Effector CD4-positive, alpha-beta T cell (primary cell): ENCODE data around the gene RGS7.
"Not testable (repeated sequence)": the region's sequence is repeated elsewhere in the genome, so short reads cannot be mapped to it uniquely, and the experiment has no call there.

Experiments
- DNase-seq: peaks from one replicate; pipeline ENCODE4 v3.0.0-alpha.2; 2020

The RGS7 gene

DNA sequence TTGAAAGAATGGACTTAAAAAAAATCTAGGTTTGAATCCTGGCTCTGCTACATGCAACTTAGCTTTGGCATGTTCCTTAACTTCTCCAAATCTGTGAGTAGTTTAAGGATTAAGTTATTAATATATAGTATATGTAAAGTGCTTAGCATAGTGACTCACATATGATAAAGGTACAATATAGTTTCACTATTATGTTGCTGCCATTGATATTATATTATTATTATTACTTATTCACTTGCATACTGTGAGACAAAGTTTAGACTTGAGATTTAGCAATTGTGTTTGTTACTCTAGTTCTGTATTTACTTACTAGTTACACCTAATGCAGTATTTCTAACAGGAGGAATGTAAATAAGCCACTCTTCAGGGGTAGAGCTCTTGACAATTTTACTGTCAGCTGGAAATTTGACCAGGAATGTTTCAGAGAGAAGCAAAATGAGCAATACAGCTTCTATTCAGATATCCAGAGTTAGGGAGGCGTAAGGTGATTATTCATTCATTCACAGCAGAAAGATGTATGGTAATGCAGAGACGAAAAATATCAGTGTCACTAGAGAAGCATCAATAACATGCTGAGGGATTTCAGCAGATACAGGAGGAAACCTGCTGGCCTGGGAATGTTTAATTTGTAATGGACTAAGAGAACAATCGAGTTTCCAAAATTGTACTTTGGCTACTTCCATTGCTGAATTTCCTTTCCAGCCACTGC lies 25.5 kb downstream of the RGS7 start:
- DNase-seq = no peak

DNA sequence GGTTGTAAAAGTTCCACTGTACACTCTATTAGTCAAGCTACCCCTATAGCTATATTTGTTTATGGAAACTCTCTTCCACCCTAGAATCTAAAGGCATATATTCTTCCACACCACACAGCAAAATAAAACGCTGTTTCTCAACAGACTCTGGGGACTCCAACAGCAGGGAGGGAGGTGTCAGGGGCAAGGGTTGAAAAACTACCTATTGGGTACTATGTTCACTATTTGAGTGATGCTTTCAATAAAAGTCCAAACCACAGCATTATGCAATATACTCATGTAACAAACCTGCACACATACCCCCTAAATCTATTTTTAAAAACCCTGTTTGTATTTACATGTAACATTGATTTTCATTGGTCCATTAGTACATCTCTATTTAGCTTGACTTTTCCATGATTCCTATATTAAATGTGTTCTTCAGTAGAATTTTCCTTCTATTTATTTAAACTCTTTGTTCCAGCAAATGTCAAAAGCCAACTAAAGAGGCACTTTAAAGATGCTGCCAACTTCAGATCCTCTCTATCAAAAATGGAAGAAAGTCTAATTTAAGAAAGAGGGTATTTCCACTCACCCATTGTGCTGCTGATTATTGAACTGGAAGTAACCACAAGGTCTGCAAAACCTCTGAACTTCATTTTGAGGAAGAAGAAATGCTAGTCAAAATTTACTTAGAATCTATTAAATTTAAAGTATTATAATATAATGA lies 26.2 kb downstream of the RGS7 start:
- no peak for DNase-seq

DNA sequence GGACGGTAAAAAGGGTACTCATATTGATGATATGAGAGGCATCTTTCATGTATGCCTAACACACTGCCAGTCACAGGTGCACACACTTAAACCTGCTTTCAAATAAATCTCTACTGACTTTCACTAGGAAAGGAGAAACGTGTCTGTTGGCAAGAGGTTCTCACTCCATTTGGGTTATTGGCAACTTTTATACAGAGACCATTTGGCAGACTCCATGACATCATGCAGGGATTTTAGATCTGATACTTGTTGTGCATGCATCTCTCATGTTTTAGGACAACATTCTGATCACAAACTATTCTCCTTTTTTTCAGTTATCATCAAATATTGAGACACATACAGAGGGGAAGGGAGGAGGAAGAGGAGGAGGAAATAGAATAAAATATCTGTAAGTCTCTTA lies 31.5 kb downstream of the RGS7 start:
- DNase-seq = no peak

DNA sequence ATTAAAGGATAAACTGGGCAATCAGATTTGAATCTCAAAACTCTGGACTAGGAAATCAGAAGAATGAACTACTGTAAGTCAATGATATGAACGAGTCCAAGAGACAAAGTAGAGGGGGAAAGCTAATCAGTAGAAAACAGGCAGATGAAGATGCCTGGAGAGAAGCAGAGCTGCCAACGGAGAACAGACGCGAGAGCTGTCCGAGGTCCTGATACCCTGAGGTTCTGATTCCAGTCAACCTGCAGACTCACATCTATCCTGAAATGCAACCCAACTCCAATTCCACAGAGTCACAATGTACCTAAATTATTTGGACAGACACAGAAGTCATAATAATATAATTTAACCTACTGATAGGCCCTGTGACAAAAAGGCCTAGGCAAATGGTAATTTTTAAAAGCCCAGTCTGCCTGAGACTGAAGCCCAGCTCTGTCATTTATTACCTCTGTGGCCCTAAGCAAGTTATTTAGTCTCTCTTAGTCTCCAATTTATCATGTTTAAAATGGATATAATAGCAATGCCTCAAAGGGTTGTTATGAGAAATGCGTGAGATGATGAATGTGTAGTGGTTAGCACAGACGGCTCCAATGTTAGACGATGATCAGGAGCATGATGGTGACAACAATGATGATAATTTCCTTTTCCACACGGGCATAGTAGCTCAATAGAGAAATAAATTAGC lies 33.4 kb downstream of the RGS7 start:
- no peak for DNase-seq

DNA sequence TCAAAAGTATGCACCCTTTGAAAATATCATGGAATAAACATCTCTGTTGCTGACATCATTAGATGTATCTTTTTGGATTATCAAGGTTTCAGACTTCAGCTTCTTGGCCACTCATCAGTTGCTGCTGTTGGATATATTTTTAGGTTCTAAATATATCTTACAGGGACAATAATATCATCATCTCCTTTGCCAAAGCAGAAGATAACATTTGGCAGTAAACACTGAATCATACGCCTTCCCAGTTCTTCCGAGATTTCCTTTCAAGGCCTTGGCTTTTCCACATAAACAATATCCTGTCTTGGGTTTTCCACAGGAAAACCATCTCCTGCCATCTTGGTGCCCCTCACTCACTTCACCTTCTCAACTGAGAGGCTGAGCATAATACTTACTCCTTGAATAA lies 39.3 kb downstream of the RGS7 start:
- DNase-seq = no peak

DNA sequence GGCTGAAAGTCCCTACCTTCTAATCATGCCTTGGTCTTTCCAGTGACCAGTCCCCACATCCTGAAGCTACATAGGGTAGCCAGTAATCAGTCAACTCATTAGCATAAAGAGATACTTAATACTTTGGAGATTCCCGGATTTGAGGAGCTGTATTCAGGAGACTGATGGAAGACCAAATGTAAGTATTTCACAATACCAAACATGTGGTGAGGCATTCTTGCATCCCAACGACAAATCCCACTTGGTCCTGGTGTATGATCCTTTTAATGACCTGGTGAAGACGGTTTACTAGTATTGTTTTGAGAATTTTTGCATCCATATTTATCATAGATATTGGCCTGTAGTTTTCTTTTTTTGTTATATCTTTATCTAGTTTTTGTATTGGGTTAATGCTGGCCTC lies 40.6 kb downstream of the RGS7 start:
- DNase-seq = no peak

DNA sequence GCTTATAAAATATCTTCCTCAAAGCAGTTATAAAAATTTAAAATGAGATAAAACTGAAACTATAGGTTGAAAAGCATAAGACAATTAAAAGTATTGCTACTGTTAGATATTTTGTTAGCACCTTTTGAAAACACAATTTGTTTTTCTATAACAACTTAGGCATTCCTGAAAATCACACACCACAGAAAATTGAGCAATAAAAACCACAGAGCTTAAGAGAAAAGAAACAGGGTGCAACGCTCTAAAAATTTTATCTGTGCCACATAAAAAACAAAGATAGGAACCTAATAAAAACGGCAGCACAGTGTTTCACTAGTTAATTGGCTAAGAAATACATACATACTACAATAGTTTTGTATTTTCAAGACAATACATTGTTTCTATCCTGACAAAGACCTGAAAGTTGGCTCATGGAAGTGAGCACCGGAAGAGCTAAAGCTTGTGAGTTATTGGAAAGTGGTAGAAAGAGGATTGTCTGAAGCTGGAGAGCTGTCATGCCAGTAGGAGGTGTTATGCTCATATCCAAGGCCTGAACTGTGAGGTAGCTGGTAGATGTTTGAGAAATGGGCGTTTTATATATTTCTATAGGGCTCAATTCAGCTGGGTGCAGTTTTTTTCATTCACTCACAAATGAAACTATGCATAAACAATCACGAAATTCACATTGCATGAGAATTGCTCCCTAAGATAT lies 45.8 kb downstream of the RGS7 start:
- no peak for DNase-seq

DNA sequence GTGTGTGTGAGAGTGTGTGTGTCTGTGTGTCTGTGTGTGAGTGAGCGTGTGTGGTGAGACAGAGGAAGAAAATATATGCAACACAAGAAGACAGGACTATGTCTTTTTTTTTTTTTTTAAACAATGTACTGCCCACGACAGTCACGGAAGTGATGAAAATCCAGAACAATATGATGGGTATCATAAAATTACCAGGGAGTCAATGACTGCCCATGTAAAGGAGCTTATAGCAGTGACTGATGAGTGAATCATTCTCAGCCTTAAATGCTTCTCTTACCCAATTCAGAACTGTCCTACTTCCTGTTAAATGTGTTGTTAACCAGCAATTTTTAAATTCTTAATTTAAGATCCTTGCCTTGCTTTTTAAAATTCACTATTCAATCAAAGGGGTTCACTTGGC lies 46.6 kb downstream of the RGS7 start:
- no peak for DNase-seq

DNA sequence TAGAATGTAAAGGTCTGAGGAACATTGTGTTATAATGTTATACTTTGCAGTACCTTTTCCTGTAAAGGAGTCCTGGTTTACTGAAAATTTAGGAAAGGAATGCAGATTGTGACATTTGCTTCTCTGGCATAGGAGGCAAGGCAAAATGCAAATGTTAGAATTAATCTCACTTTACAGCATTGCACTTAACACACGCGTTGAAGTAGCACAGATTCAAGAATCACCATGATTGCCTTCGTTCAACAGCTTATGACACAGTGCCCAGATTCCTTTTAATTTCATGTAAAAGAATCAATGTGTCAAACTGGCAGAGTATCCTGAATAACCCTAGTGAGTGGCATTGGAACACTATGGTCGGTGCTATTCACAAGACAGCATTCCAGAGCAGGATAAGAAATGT lies 47.4 kb downstream of the RGS7 start:
- no peak for DNase-seq

DNA sequence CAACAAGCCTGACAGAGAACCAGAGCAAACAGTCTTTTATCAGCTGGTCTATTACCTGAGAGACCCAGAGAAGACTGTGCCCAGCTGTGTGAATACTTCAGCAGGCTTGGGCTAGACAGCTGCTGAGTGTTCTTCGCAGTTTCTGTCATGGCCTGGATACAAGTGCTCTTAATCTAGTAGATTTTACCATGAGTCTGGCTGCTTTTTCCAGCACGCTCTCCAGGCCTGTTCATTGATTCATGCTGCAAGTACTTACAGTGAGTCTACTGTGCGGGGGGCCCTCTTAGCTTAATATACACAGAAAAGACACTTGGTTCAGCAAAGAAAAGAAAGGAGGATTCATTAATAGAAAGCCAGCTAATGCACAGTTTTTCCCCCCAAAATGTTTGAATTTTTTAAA lies 48.5 kb downstream of the RGS7 start:
- no peak for DNase-seq

DNA sequence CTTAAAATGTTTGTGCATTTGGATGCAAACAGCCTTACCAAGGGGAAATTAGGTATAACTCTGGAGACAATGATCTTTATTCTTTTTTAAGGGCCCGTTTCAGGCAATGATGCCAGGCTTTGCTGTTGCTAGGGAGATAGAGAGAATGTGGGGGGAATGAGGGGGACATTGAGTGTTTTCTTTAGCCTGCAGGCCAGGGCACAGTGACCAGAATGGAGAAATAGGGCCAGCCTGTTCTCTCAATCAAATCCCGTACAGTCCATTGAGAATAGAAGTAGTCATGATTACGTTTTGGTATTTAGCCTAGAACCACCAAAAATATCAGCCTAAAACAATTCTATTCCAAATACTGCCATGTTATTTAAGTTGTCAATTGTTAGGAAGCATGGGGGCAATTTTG lies 49.0 kb downstream of the RGS7 start:
- DNase-seq = no peak

DNA sequence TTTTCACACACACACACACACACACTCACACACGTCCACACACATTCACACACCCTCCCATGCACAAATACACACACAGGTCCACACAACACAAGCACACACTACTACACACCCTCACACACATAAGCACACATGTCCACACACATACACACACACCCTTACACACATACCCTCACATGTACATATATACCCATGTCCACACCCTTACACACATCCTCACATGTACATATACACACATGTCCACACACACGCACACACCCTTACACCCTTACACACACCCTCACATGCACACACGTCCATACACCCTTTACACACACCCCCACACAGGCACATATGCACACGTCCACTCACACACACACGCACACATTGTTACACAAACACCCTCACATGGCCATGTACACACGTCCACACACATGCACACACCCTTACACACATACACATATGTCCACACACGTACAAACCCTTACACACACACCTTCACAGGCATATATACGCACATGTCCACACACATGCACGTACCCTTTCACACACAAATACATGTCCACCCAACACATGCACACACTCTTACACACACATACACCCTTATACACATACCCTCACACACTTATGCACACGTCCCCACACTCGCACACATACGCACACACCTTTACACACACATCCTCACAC lies 50.7 kb downstream of the RGS7 start:
- no peak for DNase-seq

DNA sequence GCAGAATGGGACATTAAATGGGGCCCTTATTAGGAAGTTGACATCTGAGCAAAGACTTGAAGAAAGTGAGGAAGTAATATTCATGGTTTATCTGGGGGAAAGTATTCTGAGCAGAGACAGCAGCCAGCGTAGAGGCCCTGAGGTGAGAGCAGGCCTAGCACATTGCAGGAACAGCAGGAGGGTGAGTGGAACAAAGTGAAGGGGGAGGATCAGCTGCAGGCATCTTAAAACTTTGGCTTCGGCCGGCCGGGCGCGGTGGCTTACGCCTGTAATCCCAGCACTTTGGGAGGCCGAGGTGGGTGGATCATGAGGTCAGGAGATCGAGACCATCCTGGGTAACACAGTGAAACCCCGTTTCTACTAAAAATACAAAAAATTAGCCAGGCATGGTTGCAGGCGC lies 55.0 kb downstream of the RGS7 start:
- not testable (repeated sequence) for DNase-seq

DNA sequence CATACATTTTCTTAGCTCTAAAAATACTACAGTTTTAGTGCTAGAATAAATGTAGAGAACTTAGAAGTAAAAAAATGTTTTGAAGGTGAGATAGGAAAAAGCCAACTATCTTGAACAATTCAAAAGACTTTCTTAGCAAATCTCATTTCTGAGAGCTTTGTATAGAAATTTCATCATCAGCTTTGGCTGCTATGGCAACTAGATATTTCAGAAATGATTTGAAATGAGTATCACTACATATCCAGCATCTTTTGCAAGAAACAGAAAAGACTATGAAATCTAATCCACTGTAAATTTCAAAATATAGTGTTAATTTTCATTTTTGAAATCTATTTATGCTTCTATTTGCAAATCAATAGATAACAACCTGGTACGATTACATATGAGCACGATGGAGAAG lies 57.7 kb downstream of the RGS7 start:
- DNase-seq = no peak

DNA sequence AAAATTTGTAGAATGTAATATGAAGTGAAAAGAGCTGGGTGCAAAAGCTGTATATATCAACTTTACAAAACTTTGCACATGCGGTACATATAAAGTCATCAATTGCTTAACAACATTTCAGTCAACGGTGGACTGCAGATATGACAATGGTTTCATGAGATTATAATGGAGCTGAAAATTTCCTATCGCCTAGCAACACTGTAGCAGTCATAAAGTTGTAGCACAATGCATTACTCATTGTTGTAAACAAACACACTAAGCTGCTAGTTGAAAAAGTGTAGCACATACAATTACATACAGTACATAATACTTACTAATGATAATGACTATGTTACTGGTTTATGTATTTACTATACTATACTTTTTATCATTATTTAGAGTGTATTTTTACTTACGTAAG lies 64.0 kb downstream of the RGS7 start:
- DNase-seq = no peak

DNA sequence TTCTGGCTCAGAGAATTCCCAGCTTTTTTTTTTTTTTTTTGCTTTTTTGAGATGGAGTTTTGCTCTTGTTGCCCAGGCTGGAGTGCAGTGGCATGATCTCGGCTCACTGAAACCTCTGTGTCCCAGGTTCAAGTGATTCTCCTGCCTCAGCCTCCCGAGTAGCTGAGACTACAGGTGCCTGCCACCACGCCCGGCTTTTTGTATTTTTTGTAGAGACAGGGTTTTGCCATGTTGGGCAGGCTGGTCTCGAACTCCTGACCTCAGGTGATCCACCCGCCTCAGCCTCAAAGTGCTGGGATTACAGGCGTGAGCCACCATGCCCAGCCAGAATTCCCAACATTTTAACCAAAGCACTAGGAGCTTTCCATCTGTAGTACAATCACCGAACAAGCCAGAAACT lies 65.5 kb downstream of the RGS7 start:
- not testable (repeated sequence) for DNase-seq

DNA sequence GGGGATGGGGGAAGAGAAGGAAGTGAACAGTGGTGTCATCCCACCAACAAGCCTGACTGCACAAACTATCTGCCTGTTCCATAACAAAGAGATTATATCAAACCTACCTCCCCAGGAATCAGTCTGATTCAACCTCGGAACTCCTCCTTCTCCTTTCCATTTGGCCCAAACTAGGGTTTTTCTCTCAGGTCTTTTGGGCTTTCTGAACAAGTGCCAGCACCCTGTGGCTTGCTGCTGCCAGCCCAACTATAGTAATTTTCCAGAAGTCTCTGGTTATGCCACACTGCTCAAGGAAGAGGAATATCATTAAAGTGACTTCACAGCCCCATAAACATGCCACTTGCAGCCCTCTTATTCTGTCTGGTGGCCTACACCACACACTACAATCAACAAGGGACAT lies 70.5 kb downstream of the RGS7 start:
- no peak for DNase-seq

DNA sequence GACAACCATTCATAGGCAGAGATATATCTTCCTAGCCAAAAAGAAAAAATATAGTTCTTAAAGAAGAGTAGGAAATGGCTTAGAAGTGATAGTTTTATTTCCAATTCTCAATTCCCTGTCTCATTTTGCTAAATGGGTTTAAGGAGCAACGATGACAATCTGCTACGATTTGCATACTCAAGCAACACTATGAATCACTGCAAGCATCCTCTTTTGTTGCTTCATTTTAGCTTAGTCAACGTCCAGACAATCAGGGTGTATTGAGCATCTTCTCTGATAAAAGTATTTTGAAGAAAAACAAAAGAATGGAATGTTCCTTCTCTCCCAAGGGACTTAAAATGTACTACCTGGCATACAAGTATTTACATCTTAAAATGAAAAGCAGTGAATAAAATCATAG lies 80.6 kb downstream of the RGS7 start:
- DNase-seq = no peak

DNA sequence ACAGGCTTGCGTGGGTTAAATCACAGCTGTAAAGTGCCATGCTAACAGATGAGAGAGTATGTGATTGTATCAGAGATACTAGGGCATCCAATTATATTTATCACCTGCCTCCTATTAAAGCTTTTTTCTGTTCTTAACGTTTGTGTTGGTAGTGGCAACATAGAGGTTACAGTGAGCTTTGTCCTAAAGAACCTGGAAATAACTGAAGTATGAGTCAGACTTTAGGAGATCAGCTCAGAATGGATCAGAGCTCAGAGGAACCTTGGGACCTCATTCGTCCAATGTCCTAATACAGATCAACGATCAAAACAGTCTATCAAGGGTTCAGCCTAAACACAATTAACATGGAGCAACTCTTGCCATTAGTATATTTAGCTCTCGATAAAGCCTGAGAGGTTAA lies 81.0 kb downstream of the RGS7 start:
- DNase-seq = no peak

DNA sequence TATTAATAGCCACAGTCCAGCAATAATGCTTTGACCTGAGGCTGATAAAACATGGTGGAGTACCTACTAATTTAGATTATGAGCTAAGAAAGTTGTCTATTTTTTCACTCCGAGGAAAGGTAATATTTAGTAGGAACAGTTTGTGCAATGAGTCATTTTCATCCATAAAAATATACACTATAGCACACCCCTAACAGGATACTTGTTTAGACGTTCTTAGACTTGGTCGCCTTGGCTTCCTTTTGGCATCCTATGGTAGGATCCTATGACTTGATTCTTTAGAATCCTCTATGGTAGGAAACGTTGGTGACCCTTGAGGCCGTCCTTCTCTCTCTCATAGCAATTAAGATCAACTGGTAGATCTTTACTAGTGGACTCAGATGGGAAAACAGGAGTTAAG lies 81.8 kb downstream of the RGS7 start:
- DNase-seq = no peak

DNA sequence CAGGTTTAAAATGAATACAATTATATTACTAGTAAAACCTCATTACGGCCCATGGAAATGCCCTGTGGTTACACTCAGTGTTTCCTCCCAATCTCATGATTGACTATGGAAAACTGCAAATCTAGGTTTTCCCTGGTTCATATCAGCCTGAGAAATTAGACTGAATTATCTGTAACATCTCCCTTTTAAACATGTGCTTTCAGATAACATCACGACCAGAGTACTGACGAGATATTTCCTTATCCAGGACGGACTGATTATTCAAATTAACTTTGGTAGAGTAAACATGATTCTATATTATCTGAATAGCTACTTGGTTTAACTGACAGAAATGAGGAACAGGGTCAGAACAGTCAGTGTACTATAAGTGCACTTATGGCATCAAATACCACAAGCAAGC lies 82.3 kb downstream of the RGS7 start:
- DNase-seq = no peak

DNA sequence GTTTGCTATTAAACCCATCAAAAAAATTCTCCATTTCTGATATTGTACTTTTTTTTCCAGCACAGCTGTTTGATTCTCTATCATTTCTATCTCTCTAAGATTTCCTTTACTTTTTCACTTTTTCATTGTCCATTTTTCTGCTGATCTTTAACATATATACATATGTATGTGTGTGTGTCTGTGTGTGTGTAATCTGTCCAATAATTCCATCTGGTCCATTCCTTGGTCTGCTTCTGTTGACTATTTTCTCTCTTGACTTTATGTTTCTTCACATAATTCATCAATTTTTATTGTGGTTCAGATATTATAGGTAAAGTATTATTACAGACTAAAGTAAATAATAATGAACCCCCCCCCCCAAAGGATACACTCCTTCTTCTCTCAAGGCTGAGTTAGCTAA lies 84.2 kb downstream of the RGS7 start:
- DNase-seq = no peak

DNA sequence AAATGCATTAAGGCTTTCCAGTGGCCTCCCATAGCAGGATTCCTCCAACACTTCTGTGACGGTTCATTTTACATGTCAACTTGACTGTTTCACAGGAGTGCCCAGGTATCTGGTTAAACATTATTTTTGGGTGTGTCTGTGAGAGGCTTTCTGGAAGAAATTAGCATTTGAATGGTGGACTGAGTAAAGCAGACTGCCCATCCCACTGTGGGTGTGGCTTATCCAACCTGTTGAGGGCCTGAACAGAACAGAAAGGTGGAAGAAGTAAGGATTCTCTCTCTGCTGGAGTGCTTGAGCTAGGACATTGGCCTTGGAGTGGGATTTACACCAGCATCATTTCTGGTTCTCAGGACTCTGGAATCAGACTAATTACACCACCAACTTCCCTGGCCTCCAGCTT lies 85.6 kb downstream of the RGS7 start:
- DNase-seq = no peak
